Smooth muscle cell (in vitro differentiated cells): Measurements from ENCODE around the gene COPZ2. TPM values are rescaled to one million over a fixed set of nuclear protein-coding genes. Genes with fewer than 3 reads are reported as not detected.

Experiments
- DNase-seq: peaks from one replicate; lab custom pipeline; 2025; ENCODE audit not compliant: unreplicated experiment; lab: John Stamatoyannopoulos, UW
- H2AFZ ChIP-seq: fragments of 200-600 bp; sonication (generic); 2 replicates; pipeline ENCODE4 v1.6.0; 2016; ENCODE audit warnings: antibody characterized with exemption, low read depth, mild to moderate bottlenecking
- H3F3A ChIP-seq: fragments of 200-600 bp; sonication (generic); 2 replicates; pipeline ENCODE4 v1.6.0; 2017; ENCODE audit warnings: antibody characterized with exemption, low read depth
- H3K27ac ChIP-seq: fragments of 200-600 bp; sonication (generic); 2 replicates; pipeline ENCODE4 v1.5.1; 2016; ENCODE audit warnings: low read depth, mild to moderate bottlenecking
- H3K27me3 ChIP-seq: fragments of 200-600 bp; sonication (generic); 2 replicates; pipeline ENCODE4 v1.6.1; 2016; ENCODE audit warnings: low read depth, mild to moderate bottlenecking
- H3K36me3 ChIP-seq: fragments of 200-600 bp; sonication (generic); 2 replicates; pipeline ENCODE4 v1.5.1; 2016; ENCODE audit warnings: low read depth
- H3K4me1 ChIP-seq: fragments of 200-600 bp; sonication (generic); 2 replicates; pipeline ENCODE4 v1.5.1; 2016; ENCODE audit warnings: low read depth
- H3K4me2 ChIP-seq: fragments of 200-600 bp; sonication (generic); 2 replicates; pipeline ENCODE4 v1.6.0; 2016; ENCODE audit warnings: mild to moderate bottlenecking
- H3K4me3 ChIP-seq: fragments of 200-600 bp; sonication (generic); 2 replicates; pipeline ENCODE4 v1.5.1; 2016; ENCODE audit warnings: mild to moderate bottlenecking
- H3K79me2 ChIP-seq: fragments of 200-600 bp; sonication (generic); 2 replicates; pipeline ENCODE4 v1.6.0; 2016; ENCODE audit warnings: low read depth, mild to moderate bottlenecking
- H3K9ac ChIP-seq: fragments of 200-600 bp; sonication (generic); 2 replicates; pipeline ENCODE4 v1.6.0; 2016; ENCODE audit warnings: low read depth
- H3K9me3 ChIP-seq: fragments of 200-600 bp; sonication (generic); replicated peaks from 2 replicates; pipeline ENCODE4 v1.5.1; 2016; ENCODE audit warnings: low read depth
- H4K20me1 ChIP-seq: fragments of 200-600 bp; sonication (generic); 2 replicates; pipeline ENCODE4 v1.6.0; 2016; ENCODE audit warnings: low read depth
- WGBS: methylation state at CpG from one replicate; pipeline ENCODE4 v1.1.7; 2016; ENCODE audit warnings: low lambda C conversion rate; 5-methylcytosine and 5-hydroxymethylcytosine counted together
- microRNA counts: library from miRNA; unstranded; fragments of <30 nt; microRNA quantifications from one replicate; lab custom pipeline; 2016
- microRNA-seq: library from miRNA; unstranded; fragments of <30 nt; microRNA quantifications from one replicate; pipeline ENCODE4, GENCODE V29; 2016; ENCODE audit warnings: borderline number of aligned reads
- polyA plus RNA-seq: library from polyadenylated mRNA; unstranded; fragments of >200 nt; fragmentation: Nextera tagmentation; extraction: Ambion mirVana; gene quantifications from 2 replicates; pipeline ENCODE4 v1.2.1, GENCODE V29; 2016
- small RNA-seq: library from RNA; depleted of rRNA; stranded (forward); fragments of <200 nt; gene quantifications from one replicate; pipeline ENCODE3, GENCODE V24; 2014
- total RNA-seq: library from RNA; depleted of rRNA; stranded (reverse); fragments of >200 nt; gene quantifications from 2 replicates; pipeline ENCODE4 v1.2.3, GENCODE V29; 2014
- TF ChIP-seq, protein P1 (sequence below): fragments of 200-600 bp; sonication (generic); IDR thresholded peaks from 2 replicates; pipeline ENCODE4 v1.5.1; 2017; ENCODE audit warnings: borderline replicate concordance, mild to moderate bottlenecking, antibody characterized with exemption; ENCODE audit not compliant: insufficient read depth, poor library complexity, severe bottlenecking

The COPZ2 gene
- total and polyA plus RNA-seq, 2 experiments from 2014 or later, result 70.6 to 257 TPM

- H3K4me2 ChIP-seq, result no peak overlapping the region
- no peak overlapping the region for H2AFZ ChIP-seq
- no peaks in the 10 kb centered on the region for H3F3A ChIP-seq
- no peaks in the 10 kb centered on the region for H4K20me1 ChIP-seq
- H3K27ac ChIP-seq, result no peak overlapping the region
- H3K27me3 ChIP-seq, result no peaks in the 10 kb centered on the region
- WGBS, result 19% methylated on average over 7 of the region's 7 CpGs
- no peaks in the 10 kb centered on the region for H3K36me3 ChIP-seq
- TF ChIP-seq, protein P1, sequence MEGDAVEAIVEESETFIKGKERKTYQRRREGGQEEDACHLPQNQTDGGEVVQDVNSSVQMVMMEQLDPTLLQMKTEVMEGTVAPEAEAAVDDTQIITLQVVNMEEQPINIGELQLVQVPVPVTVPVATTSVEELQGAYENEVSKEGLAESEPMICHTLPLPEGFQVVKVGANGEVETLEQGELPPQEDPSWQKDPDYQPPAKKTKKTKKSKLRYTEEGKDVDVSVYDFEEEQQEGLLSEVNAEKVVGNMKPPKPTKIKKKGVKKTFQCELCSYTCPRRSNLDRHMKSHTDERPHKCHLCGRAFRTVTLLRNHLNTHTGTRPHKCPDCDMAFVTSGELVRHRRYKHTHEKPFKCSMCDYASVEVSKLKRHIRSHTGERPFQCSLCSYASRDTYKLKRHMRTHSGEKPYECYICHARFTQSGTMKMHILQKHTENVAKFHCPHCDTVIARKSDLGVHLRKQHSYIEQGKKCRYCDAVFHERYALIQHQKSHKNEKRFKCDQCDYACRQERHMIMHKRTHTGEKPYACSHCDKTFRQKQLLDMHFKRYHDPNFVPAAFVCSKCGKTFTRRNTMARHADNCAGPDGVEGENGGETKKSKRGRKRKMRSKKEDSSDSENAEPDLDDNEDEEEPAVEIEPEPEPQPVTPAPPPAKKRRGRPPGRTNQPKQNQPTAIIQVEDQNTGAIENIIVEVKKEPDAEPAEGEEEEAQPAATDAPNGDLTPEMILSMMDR, result peak; percentile 73
- H3K9me3 ChIP-seq, result no peaks in the 10 kb centered on the region
- no peaks in the 10 kb centered on the region for H3K4me1 ChIP-seq
- H3K4me3 ChIP-seq, result no peak overlapping the region
- H3K9ac ChIP-seq, result no peak overlapping the region
- peak; percentile 6 for DNase-seq
- no peaks in the 10 kb centered on the region for H3K79me2 ChIP-seq
Observed at GRCh38 chr17:47978324-47978723, 59.3 kb downstream of the COPZ2 start.

MicroRNA genes within 50 kb of the gene (microRNA counts, 767-probe panel; counts per million panel counts)
- 7,379 counts per million, percentile 47 among the panel's probes with 10 or more counts for microRNA hsa-miR-152 (lab: Ali Mortazavi, UCI)

Small RNA genes lying within 50 kb of the gene (microRNA-seq; reads per million reads assigned to microRNA genes)
- gene MIR152, result 2,320 reads per million, percentile 85 among the genes with 10 or more reads in this experiment

Small RNA genes lying within 50 kb of the gene (small RNA-seq; reads per million reads assigned to genes)
- gene AC004477.2 (not detected), gene MIR152 (177 reads per million, percentile 99 among the genes with 10 or more reads in this experiment)

Other genes with a start within 250 kb of the COPZ2 start
- 3.7 and 9.2 TPM in 2 replicates for gene OSBPL7, start 216.0 kb downstream of the COPZ2 start, total RNA-seq
- gene OSBPL7, start 216.0 kb downstream of the COPZ2 start, polyA plus RNA-seq, result 6.3 and 8.4 TPM in 2 replicates
- 24.0 and 30.4 TPM in 2 replicates for gene MRPL10, start 206.3 kb downstream of the COPZ2 start, total RNA-seq
- 36.6 and 40.4 TPM in 2 replicates for gene MRPL10, start 206.3 kb downstream of the COPZ2 start, polyA plus RNA-seq
- gene LRRC46, start 206.1 kb downstream of the COPZ2 start, total RNA-seq, result not detected in 2 replicates
- 0.26 and 1.2 TPM in 2 replicates for gene LRRC46, start 206.1 kb downstream of the COPZ2 start, polyA plus RNA-seq
- gene SCRN2, start 196.5 kb downstream of the COPZ2 start, total RNA-seq, result 16.0 and 18.6 TPM in 2 replicates
- 45.0 and 49.4 TPM in 2 replicates for gene SCRN2, start 196.5 kb downstream of the COPZ2 start, polyA plus RNA-seq
- 9.3 and 9.8 TPM in 2 replicates for gene SP6, start 186.6 kb downstream of the COPZ2 start, total RNA-seq
- 10.7 and 13.1 TPM in 2 replicates for gene SP6, start 186.6 kb downstream of the COPZ2 start, polyA plus RNA-seq
- 2.4 and 4.7 TPM in 2 replicates for gene SP2, start 141.6 kb downstream of the COPZ2 start, total RNA-seq
- 9.0 and 9.4 TPM in 2 replicates for gene SP2, start 141.6 kb downstream of the COPZ2 start, polyA plus RNA-seq
- gene PNPO, start 96.2 kb downstream of the COPZ2 start, total RNA-seq, result 7.6 and 9.3 TPM in 2 replicates
- 5.2 and 8.0 TPM in 2 replicates for gene PNPO, start 96.2 kb downstream of the COPZ2 start, polyA plus RNA-seq
- gene PRR15L, start 79.9 kb downstream of the COPZ2 start, total RNA-seq, result not detected in 2 replicates
- 0.15 TPM in 1 of 2 replicates, not detected in the other for gene PRR15L, start 79.9 kb downstream of the COPZ2 start, polyA plus RNA-seq
- gene CDK5RAP3, start 66.7 kb downstream of the COPZ2 start, total RNA-seq, result 79.6 and 85.6 TPM in 2 replicates
- gene CDK5RAP3, start 66.7 kb downstream of the COPZ2 start, polyA plus RNA-seq, result 119 and 121 TPM in 2 replicates
- gene NFE2L1, start 10.6 kb upstream of the COPZ2 start, total RNA-seq, result 101 and 103 TPM in 2 replicates
- gene NFE2L1, start 10.6 kb upstream of the COPZ2 start, polyA plus RNA-seq, result 61.0 and 67.6 TPM in 2 replicates
- 63.4 and 72.7 TPM in 2 replicates for gene CBX1, start 63.7 kb upstream of the COPZ2 start, total RNA-seq
- gene CBX1, start 63.7 kb upstream of the COPZ2 start, polyA plus RNA-seq, result 32.7 and 35.6 TPM in 2 replicates
- 9.9 and 15.3 TPM in 2 replicates for gene SNX11, start 70.0 kb upstream of the COPZ2 start, total RNA-seq
- 22.7 and 22.9 TPM in 2 replicates for gene SNX11, start 70.0 kb upstream of the COPZ2 start, polyA plus RNA-seq